ENCODE results near the gene AMBRA1.

GRCh38 chr11:46369458-46370152, 224.2 kb downstream of the AMBRA1 start:
- TF ChIP-seq CTCF (IDR thresholded peaks at IDR 0.05) (peak; percentile 85), REST (IDR thresholded peaks at IDR 0.05; ENCODE audit: low read depth, low read length) (no peak), MXI1 (IDR thresholded peaks at IDR 0.05; ENCODE audit: low read depth, low read length) (peak; percentile 71; the same call in 1 of the 2 replicates), RFX5 (IDR thresholded peaks at IDR 0.05; ENCODE audit: low read length) (no peak), USF2 (IDR thresholded peaks at IDR 0.05; ENCODE audit: borderline replicate concordance, low read depth, low read length) (no peak), GABPA (IDR thresholded peaks at IDR 0.05; ENCODE audit: low read depth) (no peak), ELF1 (IDR thresholded peaks at IDR 0.05) (no peak), PBX3 (IDR thresholded peaks at IDR 0.05) (no peak), POLR2AphosphoS5 (IDR thresholded peaks at IDR 0.05; ENCODE audit: low read depth, low read length) (no peak)
